ENCODE measurements around the gene PCDH20. TPM values are rescaled to one million over a fixed set of nuclear protein-coding genes. Genes with fewer than 3 reads are reported as not detected.

Gene PCDH20
- total RNA-seq, 4 donors from 2014 or later: 0.32 to 1.1 (median 0.34) TPM; not detected in 1

DNA sequence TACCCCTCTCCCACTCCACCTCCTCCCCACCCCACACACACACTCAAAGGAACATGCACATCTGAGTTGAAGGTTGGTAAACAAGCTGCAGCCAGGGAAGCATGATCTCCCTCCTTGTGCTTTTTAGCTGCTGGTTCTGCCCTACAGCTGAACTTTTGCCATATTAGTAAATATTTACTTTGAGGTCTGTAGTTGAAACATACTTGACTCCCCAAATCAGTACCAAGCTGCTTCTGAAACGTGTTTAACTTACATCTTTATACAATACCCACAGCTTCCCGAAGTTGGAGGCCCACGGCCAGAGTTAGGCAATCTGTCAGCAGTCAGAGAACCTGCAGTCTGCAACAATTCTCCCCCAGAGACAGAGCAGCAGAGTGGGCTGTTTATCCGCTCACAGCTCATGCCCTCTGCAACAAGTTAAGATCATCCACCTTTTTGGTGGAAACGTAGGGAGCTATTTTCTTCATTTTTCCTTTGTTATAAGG lies 1.5 kb upstream of the PCDH20 start:
- no peak for DNase-seq
- H3K9me3 ChIP-seq: no peaks in the 10 kb centered on the region

GRCh38 chr13:61415058-61415721 lies 459 bp downstream of the PCDH20 start:
- WGBS, 2 donors: 1 to 8% methylated on average over 16 to 18 of the region's 30 CpGs
- intact Hi-C loops (cut with DNase I): no loop called here

More for the DNA sequence above, 1.5 kb upstream of the PCDH20 start:
- TF ChIP-seq, protein P1, sequence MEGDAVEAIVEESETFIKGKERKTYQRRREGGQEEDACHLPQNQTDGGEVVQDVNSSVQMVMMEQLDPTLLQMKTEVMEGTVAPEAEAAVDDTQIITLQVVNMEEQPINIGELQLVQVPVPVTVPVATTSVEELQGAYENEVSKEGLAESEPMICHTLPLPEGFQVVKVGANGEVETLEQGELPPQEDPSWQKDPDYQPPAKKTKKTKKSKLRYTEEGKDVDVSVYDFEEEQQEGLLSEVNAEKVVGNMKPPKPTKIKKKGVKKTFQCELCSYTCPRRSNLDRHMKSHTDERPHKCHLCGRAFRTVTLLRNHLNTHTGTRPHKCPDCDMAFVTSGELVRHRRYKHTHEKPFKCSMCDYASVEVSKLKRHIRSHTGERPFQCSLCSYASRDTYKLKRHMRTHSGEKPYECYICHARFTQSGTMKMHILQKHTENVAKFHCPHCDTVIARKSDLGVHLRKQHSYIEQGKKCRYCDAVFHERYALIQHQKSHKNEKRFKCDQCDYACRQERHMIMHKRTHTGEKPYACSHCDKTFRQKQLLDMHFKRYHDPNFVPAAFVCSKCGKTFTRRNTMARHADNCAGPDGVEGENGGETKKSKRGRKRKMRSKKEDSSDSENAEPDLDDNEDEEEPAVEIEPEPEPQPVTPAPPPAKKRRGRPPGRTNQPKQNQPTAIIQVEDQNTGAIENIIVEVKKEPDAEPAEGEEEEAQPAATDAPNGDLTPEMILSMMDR (IDR thresholded peaks at IDR 0.05): no peak
- no peak for TF ChIP-seq POLR2A (IDR thresholded peaks at IDR 0.05)
- 59 to 62% methylated on average over 3 to 4 of the region's 5 CpGs for WGBS, 2 donors
- intact Hi-C loops (cut with DNase I): no loop called here
- no peak overlapping the region for H3K4me3 ChIP-seq
- peaks cover 0 to 33% (median 0%) of the 10 kb centered on the region in 4 donors for H3K27me3 ChIP-seq
- no peak overlapping the region for H3K27ac ChIP-seq
- H3K4me1 ChIP-seq: peaks cover 3 to 27% (median 4%) of the 10 kb centered on the region in 3 donors
- H3K36me3 ChIP-seq: no peaks in the 10 kb centered on the region

GRCh38 chr13:61414686-61415057 lies 977 bp downstream of the PCDH20 start:
- no peaks in the 10 kb centered on the region for H3K9me3 ChIP-seq
- no peak for DNase-seq
- H3K4me1 ChIP-seq: peaks cover 3 to 27% (median 4%) of the 10 kb centered on the region in 3 donors
- H3K27ac ChIP-seq: no peak overlapping the region
- WGBS, 2 donors: 0 to 1% methylated on average over 12 to 15 of the region's 16 CpGs
- H3K27me3 ChIP-seq: peaks cover 0 to 34% (median 0%) of the 10 kb centered on the region in 4 donors
- TF ChIP-seq, protein P1 (IDR thresholded peaks at IDR 0.05): no peak
- no peak for TF ChIP-seq POLR2A (IDR thresholded peaks at IDR 0.05)
- intact Hi-C loops (cut with DNase I): no loop called here
- peak overlapping the region; percentile 10 to 54 (median 33) for H3K4me3 ChIP-seq
- H3K36me3 ChIP-seq: no peaks in the 10 kb centered on the region

More at GRCh38 chr13:61415058-61415721, 459 bp downstream of the PCDH20 start:
- no peak for DNase-seq
- H3K4me1 ChIP-seq: peaks cover 3 to 27% (median 4%) of the 10 kb centered on the region in 3 donors
- no peaks in the 10 kb centered on the region for H3K9me3 ChIP-seq
- peak overlapping the region; percentile 10 to 54 (median 33) for H3K4me3 ChIP-seq
- H3K27me3 ChIP-seq: peaks cover 0 to 34% (median 0%) of the 10 kb centered on the region in 4 donors
- H3K36me3 ChIP-seq: no peaks in the 10 kb centered on the region
- H3K27ac ChIP-seq: peak overlapping the region in 2 of 4 donors; percentile 9 to 36
- TF ChIP-seq, protein P1 (IDR thresholded peaks at IDR 0.05): no peak
- peak in 1 of 4 donors; percentile 13 for TF ChIP-seq POLR2A (IDR thresholded peaks at IDR 0.05)

DNA sequence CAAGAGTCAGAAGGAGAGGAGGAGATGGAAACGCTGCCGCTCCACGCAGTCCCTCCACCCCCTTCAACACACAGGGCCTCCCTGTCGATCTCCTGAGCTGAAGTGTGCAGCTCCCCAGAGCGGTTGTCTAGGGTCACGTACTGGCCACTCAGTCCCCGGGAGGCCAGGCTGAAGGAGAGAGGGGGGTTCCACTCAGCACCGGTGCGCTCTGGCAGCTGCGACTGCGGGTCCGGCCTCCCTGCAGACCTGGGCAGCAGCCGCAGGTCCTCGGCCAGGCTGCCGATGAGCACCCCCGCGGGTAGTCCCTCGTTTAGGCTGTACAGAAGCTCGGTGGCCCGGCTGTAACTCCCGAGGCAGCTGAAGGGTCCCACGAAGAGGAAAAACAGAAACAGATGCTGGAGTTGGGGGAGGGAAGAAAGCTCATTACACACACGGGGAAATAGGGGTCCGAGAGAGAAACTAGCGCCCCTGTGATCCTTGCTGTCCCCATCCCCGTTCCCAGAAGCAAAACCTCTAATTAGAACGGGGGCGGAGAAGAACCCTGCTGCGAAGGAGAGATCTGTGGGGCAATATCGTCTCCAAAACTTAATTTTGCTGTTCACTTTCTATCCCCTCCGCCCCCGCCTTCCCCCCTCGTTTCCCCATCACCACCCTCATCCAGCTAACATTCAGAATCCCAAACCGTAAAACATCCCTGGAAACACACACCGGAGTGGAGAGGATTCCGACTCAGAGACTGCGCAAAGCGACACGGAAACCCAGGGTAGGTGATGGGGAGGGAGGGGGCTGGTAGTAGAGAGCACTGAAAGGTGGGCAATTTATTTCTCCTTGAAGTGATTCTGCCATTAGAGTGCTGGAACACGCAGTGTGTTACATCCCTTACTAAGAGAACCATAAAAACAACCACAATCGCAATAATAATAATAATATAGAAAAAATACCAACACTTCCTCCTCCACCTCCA lies 1.8 kb downstream of the PCDH20 start:
- no peaks in the 10 kb centered on the region for H3K36me3 ChIP-seq
- H3K27me3 ChIP-seq: peaks cover 0 to 34% (median 0%) of the 10 kb centered on the region in 4 donors
- 3 to 8% methylated on average over 14 to 20 of the region's 41 CpGs for WGBS, 2 donors
- DNase-seq: no peak
- intact Hi-C loops (cut with DNase I): no loop called here
- H3K4me3 ChIP-seq: peak overlapping the region in 3 of 4 donors; percentile 32 to 54 (median 34)
- TF ChIP-seq POLR2A (IDR thresholded peaks at IDR 0.05): no peak
- TF ChIP-seq, protein P1 (IDR thresholded peaks at IDR 0.05): no peak
- H3K4me1 ChIP-seq: peaks cover 3 to 27% (median 4%) of the 10 kb centered on the region in 3 donors
- no peak overlapping the region for H3K27ac ChIP-seq
- H3K9me3 ChIP-seq: no peaks in the 10 kb centered on the region

Data from esophagus squamous epithelium (tissue), 5 donors.